Mesenchymal stem cell (in vitro differentiated cells and primary cell): ENCODE results near the gene SH3TC1.
A peak's percentile ranks its signal among the peaks of the same experiment; 100 is the strongest.

Experiments
- DNase-seq: peaks from one replicate; pipeline ENCODE4 v3.0.0-alpha.2; 2013
- H2AFZ ChIP-seq: one replicate; pipeline ENCODE4 v1.6.1; 2013; ENCODE audit warnings: low read depth, mild to moderate bottlenecking, control low read depth, inconsistent platforms, low read length, moderate library complexity
- H2AK5ac ChIP-seq: 2 replicates; pipeline ENCODE4 v1.6.1; 2013; ENCODE audit warnings: low read length, moderate library complexity, mild to moderate bottlenecking, inconsistent platforms; ENCODE audit not compliant: severe bottlenecking
- H2BK120ac ChIP-seq: one replicate; pipeline ENCODE4 v1.6.1; 2013; ENCODE audit warnings: low read depth, mild to moderate bottlenecking, inconsistent platforms, low read length, moderate library complexity
- H2BK12ac ChIP-seq, 2 experiments: one replicate each; pipeline ENCODE4 v1.6.1; 2013; ENCODE audit warnings: inconsistent platforms in 2 of 2, low read length in 2 of 2, mild to moderate bottlenecking in 2 of 2, moderate library complexity in 2 of 2, control low read depth in 1 of 2
- H2BK15ac ChIP-seq: one replicate; pipeline ENCODE4 v1.6.1; 2013; ENCODE audit warnings: mild to moderate bottlenecking, low read depth, inconsistent platforms; ENCODE audit not compliant: poor library complexity, severe bottlenecking
- H2BK5ac ChIP-seq: 2 replicates; pipeline ENCODE4 v1.6.1; 2013; ENCODE audit warnings: low read depth, mild to moderate bottlenecking, low read length, control low read depth, inconsistent platforms; ENCODE audit not compliant: poor library complexity, severe bottlenecking
- H3K14ac ChIP-seq, 2 experiments: one replicate each; pipeline ENCODE4 v1.6.1; 2013; ENCODE audit warnings: inconsistent platforms in 2 of 2, low read length in 2 of 2, control low read depth in 1 of 2, mild to moderate bottlenecking in 1 of 2, moderate library complexity in 1 of 2
- H3K18ac ChIP-seq, 2 experiments: one replicate each; pipeline ENCODE4 v1.6.1; 2013; ENCODE audit warnings: inconsistent platforms in 2 of 2, low read length in 2 of 2, control low read depth in 1 of 2, low read depth in 1 of 2, mild to moderate bottlenecking in 1 of 2
- H3K23ac ChIP-seq, 2 experiments: one replicate each; pipeline ENCODE4 v1.6.1; 2013; ENCODE audit warnings: inconsistent platforms in 2 of 2, low read length in 2 of 2, mild to moderate bottlenecking in 2 of 2, moderate library complexity in 2 of 2, control low read depth in 1 of 2
- H3K27ac ChIP-seq: 2 replicates; pipeline ENCODE4 v1.5.1; 2013; ENCODE audit warnings: mild to moderate bottlenecking, moderate library complexity, low read length, control low read depth, inconsistent platforms; ENCODE audit not compliant: poor library complexity, severe bottlenecking
- H3K27me3 ChIP-seq, 2 experiments: 2 replicates each; pipeline versions ENCODE4 v1.6.1 to v1.7.0; 2013; ENCODE audit warnings: low read length in 2 of 2, mild to moderate bottlenecking in 2 of 2, moderate library complexity in 2 of 2, control low read depth in 1 of 2, inconsistent platforms in 1 of 2; ENCODE audit not compliant: control insufficient read depth in 1 of 2, insufficient read depth in 1 of 2
- H3K36me3 ChIP-seq, 2 experiments: 2 replicates each; pipeline versions ENCODE4 v1.6.1 to v1.7.0; 2013; ENCODE audit warnings: low read length in 2 of 2, control low read depth in 1 of 2, inconsistent platforms in 1 of 2, low read depth in 1 of 2, mild to moderate bottlenecking in 1 of 2; ENCODE audit not compliant: insufficient read depth in 2 of 2, control insufficient read depth in 1 of 2
- H3K4ac ChIP-seq, 2 experiments: one replicate each; pipeline ENCODE4 v1.6.1; 2013; ENCODE audit warnings: inconsistent platforms in 2 of 2, low read length in 2 of 2, mild to moderate bottlenecking in 2 of 2, moderate library complexity in 2 of 2, control low read depth in 1 of 2, low read depth in 1 of 2
- H3K4me1 ChIP-seq: 2 replicates; pipeline ENCODE4 v1.6.1; 2013; ENCODE audit warnings: low read depth, low read length, control low read depth; ENCODE audit not compliant: control insufficient read depth, insufficient read depth
- H3K4me2 ChIP-seq: 2 replicates; pipeline ENCODE4 v1.6.1; 2013; ENCODE audit warnings: low read length, mild to moderate bottlenecking, inconsistent platforms; ENCODE audit not compliant: poor library complexity, severe bottlenecking
- H3K4me3 ChIP-seq, 2 experiments: 2 replicates each; pipeline versions ENCODE4 v1.5.1 to v1.7.0; 2013; ENCODE audit warnings: low read length in 2 of 2, mild to moderate bottlenecking in 2 of 2, control low read depth in 1 of 2, low read depth in 1 of 2; ENCODE audit not compliant: insufficient read depth in 1 of 2
- H3K79me1 ChIP-seq: replicated peaks from 2 replicates; pipeline ENCODE4 v1.6.1; 2013; ENCODE audit warnings: mild to moderate bottlenecking, control low read depth, low read length, inconsistent platforms; ENCODE audit not compliant: poor library complexity, severe bottlenecking
- H3K9ac ChIP-seq: 2 replicates; pipeline ENCODE4 v1.7.0; 2013; ENCODE audit warnings: mild to moderate bottlenecking, low read length, moderate library complexity
- H3K9me3 ChIP-seq: 2 replicates; pipeline ENCODE4 v1.7.0; 2013; ENCODE audit warnings: mild to moderate bottlenecking, low read length; ENCODE audit not compliant: control insufficient read depth
- H4K8ac ChIP-seq: one replicate; pipeline ENCODE4 v1.6.1; 2013; ENCODE audit warnings: inconsistent platforms, mild to moderate bottlenecking, low read length, moderate library complexity
- H4K91ac ChIP-seq: one replicate; pipeline ENCODE4 v1.6.1; 2013; ENCODE audit warnings: mild to moderate bottlenecking, low read length, inconsistent platforms
- WGBS: methylation state at CpG from one replicate; pipeline ENCODE4 v1.1.7; 2013; ENCODE audit warnings: mixed read lengths; 5-methylcytosine and 5-hydroxymethylcytosine counted together

Gene SH3TC1

DNA sequence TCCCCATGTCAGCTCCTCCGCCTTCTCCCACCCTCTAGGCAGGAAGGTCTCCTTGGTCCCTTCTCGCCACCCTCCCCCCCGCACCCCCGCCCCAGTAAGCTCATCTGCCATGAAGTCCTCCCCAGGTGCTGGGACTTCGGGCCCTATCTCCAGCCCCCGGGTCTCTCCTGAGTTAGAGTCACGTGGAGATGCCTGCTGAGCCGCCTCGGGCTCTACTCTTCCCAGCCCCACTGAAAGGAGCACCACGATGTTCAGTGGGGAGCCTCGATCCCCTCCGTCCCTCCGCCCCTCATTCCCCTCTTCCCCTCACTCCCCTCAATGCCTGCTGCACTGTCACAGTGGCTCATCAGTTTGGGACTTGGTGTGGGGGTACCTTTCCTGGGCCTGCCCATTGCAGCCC, 74.4 kb downstream of the SH3TC1 start:
- Histone ChIP-seq H2AK5ac (no peak overlapping the region), H3K14ac (peak overlapping the region in 1 of 2 experiments; percentile 78), H3K4me1 (peaks cover 40% of the 10 kb centered on the region), H3K4me2 (no peak overlapping the region), H2BK15ac (peak overlapping the region; percentile 78), H3K27me3 (peaks cover 14 to 26% of the 10 kb centered on the region in 2 experiments), H2AFZ (no peak overlapping the region), H3K23ac (peak overlapping the region in 1 of 2 experiments; percentile 87), H2BK12ac (peak overlapping the region; percentile 14 to 97), H3K79me1 (no peaks in the 10 kb centered on the region), H3K4ac (peak overlapping the region in 1 of 2 experiments; percentile 90), H4K91ac (peak overlapping the region; percentile 30), H3K4me3 (no peak overlapping the region), H3K27ac (no peak overlapping the region), H3K9me3 (no peaks in the 10 kb centered on the region), H2BK5ac (no peak overlapping the region), H2BK120ac (peak overlapping the region; percentile 74), H3K9ac (peak overlapping the region; percentile 30), H4K8ac (peak overlapping the region; percentile 87), H3K36me3 (no peaks in the 10 kb centered on the region), H3K18ac (peak overlapping the region in 1 of 2 experiments; percentile 93)
- 87% methylated on average over 11 of the region's 13 CpGs for WGBS
- no peak for DNase-seq

GRCh38 chr4:8274066-8274652, 75.1 kb downstream of the SH3TC1 start:
- Histone ChIP-seq H3K4me3 (no peak overlapping the region), H3K9me3 (no peaks in the 10 kb centered on the region), H3K4me2 (no peak overlapping the region), H3K4me1 (peaks cover 45% of the 10 kb centered on the region), H2AK5ac (no peak overlapping the region), H2BK5ac (no peak overlapping the region), H3K36me3 (no peaks in the 10 kb centered on the region), H3K9ac (peak overlapping the region; percentile 16), H3K27me3 (peaks cover 12 to 21% of the 10 kb centered on the region in 2 experiments), H2BK15ac (peak overlapping the region; percentile 18), H3K23ac (no peak overlapping the region), H4K8ac (peak overlapping the region; percentile 27), H3K18ac (peak overlapping the region; percentile 22 to 41), H2AFZ (no peak overlapping the region), H3K79me1 (no peaks in the 10 kb centered on the region), H2BK12ac (peak overlapping the region; percentile 14 to 98), H4K91ac (peak overlapping the region; percentile 30), H2BK120ac (no peak overlapping the region), H3K4ac (peak overlapping the region; percentile 29 to 74), H3K14ac (peak overlapping the region in 1 of 2 experiments; percentile 89), H3K27ac (no peak overlapping the region)
- WGBS = 96% methylated on average over 21 of the region's 21 CpGs
- DNase-seq = no peak

- Histone ChIP-seq H4K91ac (peak overlapping the region; percentile 77), H3K36me3 (no peaks in the 10 kb centered on the region), H2BK120ac (no peak overlapping the region), H3K4me1 (peaks cover 45% of the 10 kb centered on the region), H4K8ac (peak overlapping the region; percentile 29), H3K79me1 (no peaks in the 10 kb centered on the region), H2BK15ac (peak overlapping the region; percentile 55), H3K9ac (peak overlapping the region; percentile 51), H3K27ac (no peak overlapping the region), H2BK12ac (peak overlapping the region; percentile 4 to 81), H3K4me2 (no peak overlapping the region), H2AK5ac (no peak overlapping the region), H3K9me3 (no peaks in the 10 kb centered on the region), H2AFZ (no peak overlapping the region), H3K4me3 (peak overlapping the region in 1 of 2 experiments; percentile 2), H3K14ac (peak overlapping the region in 1 of 2 experiments; percentile 50), H2BK5ac (no peak overlapping the region), H3K23ac (no peak overlapping the region), H3K27me3 (peaks cover 9 to 19% of the 10 kb centered on the region in 2 experiments), H3K18ac (peak overlapping the region; percentile 46 to 97), H3K4ac (peak overlapping the region in 1 of 2 experiments; percentile 50)
- 51% methylated on average over 17 of the region's 19 CpGs for WGBS
- peak; percentile 95 for DNase-seq
Observed at GRCh38 chr4:8274765-8275547, 75.9 kb downstream of the SH3TC1 start.

DNA sequence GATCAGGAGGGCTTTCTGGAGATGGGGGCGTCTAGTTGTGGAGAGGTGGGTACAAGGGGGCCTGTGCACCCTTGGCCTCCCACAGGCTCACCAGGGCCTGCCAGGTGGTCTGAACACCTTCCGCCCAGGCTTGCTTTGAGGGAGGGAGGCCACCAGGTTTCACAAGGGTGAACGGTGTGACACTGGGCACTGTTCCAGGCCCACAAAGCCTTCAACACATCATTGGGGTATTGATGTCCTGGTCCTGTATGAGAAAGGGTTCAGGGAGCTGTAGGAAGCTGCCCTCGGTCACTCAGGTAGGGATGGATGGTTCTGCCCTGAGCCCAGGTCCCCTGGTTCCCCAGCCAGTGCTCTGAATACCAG, 76.4 kb downstream of the SH3TC1 start:
- Histone ChIP-seq H3K9ac (peak overlapping the region; percentile 51), H2BK120ac (no peak overlapping the region), H3K4me2 (no peak overlapping the region), H3K14ac (no peak overlapping the region), H2AFZ (no peak overlapping the region), H3K4ac (peak overlapping the region in 1 of 2 experiments; percentile 50), H3K79me1 (no peaks in the 10 kb centered on the region), H4K91ac (peak overlapping the region; percentile 77), H2BK12ac (peak overlapping the region; percentile 4 to 81), H3K4me3 (peak overlapping the region in 1 of 2 experiments; percentile 2), H3K36me3 (no peaks in the 10 kb centered on the region), H3K27ac (no peak overlapping the region), H3K23ac (no peak overlapping the region), H2BK5ac (no peak overlapping the region), H3K18ac (peak overlapping the region; percentile 46 to 97), H2BK15ac (no peak overlapping the region), H2AK5ac (no peak overlapping the region), H3K27me3 (peaks cover 5 to 15% of the 10 kb centered on the region in 2 experiments), H3K4me1 (peaks cover 42% of the 10 kb centered on the region), H3K9me3 (no peaks in the 10 kb centered on the region), H4K8ac (peak overlapping the region; percentile 29)
- 92% methylated on average over 4 of the region's 4 CpGs for WGBS
- DNase-seq = no peak
